ENCODE measurements around the gene MYADM. TPM values are rescaled to one million over a fixed set of nuclear protein-coding genes. Genes with fewer than 3 reads are reported as not detected.

Gene MYADM
- total RNA-seq, 4 donors from 2014 or later: 22.7 to 386 (median 77.4) TPM

DNA sequence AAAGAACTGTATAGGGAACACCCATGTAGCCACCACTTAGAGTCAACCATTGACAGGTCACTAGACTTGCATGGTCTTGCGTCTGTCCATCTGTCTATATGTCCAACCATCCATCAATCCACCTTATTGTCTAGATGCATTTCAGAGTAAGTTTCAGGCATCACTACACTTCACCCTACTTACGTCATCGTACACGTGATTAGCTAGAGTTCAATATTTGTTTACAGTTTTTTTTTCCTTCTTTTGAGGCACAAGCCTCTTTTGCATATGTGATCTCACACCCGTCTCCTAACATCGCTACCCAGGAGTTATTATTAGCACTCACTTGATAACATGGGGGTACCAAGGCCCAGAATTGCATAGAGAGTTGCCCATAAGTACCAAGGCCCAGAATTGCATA, 48.3 kb downstream of the MYADM start:
- TF ChIP-seq POLR2A (IDR thresholded peaks at IDR 0.05): no peak
- TF ChIP-seq, protein P1, sequence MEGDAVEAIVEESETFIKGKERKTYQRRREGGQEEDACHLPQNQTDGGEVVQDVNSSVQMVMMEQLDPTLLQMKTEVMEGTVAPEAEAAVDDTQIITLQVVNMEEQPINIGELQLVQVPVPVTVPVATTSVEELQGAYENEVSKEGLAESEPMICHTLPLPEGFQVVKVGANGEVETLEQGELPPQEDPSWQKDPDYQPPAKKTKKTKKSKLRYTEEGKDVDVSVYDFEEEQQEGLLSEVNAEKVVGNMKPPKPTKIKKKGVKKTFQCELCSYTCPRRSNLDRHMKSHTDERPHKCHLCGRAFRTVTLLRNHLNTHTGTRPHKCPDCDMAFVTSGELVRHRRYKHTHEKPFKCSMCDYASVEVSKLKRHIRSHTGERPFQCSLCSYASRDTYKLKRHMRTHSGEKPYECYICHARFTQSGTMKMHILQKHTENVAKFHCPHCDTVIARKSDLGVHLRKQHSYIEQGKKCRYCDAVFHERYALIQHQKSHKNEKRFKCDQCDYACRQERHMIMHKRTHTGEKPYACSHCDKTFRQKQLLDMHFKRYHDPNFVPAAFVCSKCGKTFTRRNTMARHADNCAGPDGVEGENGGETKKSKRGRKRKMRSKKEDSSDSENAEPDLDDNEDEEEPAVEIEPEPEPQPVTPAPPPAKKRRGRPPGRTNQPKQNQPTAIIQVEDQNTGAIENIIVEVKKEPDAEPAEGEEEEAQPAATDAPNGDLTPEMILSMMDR (IDR thresholded peaks at IDR 0.05): no peak
- no peaks in the 10 kb centered on the region for H3K4me1 ChIP-seq
- peaks cover 0 to 8% of the 10 kb centered on the region in 2 donors for H3K27me3 ChIP-seq
- DNase-seq: no peak
- no peak overlapping the region for H3K4me3 ChIP-seq
- intact Hi-C loops (cut with DNase I; ENCODE audit: low total_unique reads): no loop called here
- no peaks in the 10 kb centered on the region for H3K36me3 ChIP-seq
- no peak overlapping the region for H3K27ac ChIP-seq
- no peaks in the 10 kb centered on the region for H3K9me3 ChIP-seq

DNA sequence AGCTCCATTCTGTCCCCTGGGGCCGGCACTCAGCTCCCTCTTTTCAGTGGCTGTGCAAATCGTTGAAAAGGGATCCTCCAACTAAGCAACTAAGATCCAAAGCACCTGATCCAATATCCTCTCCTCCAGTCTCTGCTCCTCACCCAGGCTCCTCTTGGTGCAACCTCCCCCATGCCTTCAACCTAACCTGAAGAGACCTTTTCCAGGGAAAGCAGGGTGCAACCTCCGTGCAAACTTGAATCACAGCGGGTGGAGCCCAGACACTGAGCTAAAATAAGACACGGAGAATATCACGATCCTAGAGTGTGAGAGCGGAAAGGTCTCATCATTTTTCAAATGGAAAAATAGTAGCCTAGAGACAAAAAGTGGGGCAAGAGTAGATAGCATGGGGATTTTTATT, 49.7 kb downstream of the MYADM start:
- DNase-seq: no peak
- no peak overlapping the region for H3K4me3 ChIP-seq
- no peaks in the 10 kb centered on the region for H3K9me3 ChIP-seq
- TF ChIP-seq POLR2A (IDR thresholded peaks at IDR 0.05): no peak
- TF ChIP-seq, protein P1 (IDR thresholded peaks at IDR 0.05): no peak
- intact Hi-C loops (cut with DNase I; ENCODE audit: low total_unique reads): no loop called here
- no peaks in the 10 kb centered on the region for H3K36me3 ChIP-seq
- no peaks in the 10 kb centered on the region for H3K4me1 ChIP-seq
- H3K27ac ChIP-seq: no peak overlapping the region
- peaks cover 0 to 8% of the 10 kb centered on the region in 2 donors for H3K27me3 ChIP-seq

Other genes starting within 250 kb of the MYADM start
- gene DPRX, start 235.9 kb upstream of the MYADM start, total RNA-seq: not detected
- under 1 TPM in 3 of 4 donors, not detected in 1; 0.34 to 0.90 (median 0.59) TPM for gene NLRP12, start 43.6 kb upstream of the MYADM start, total RNA-seq
- gene PRKCG, start 14.3 kb downstream of the MYADM start, total RNA-seq: under 1 TPM in 1 of 4 donors, not detected in 3; 0.69 TPM
- gene CACNG7, start 41.4 kb downstream of the MYADM start, total RNA-seq: 1 to 10 TPM in 1 of 4 donors, not detected in 3; 1.0 TPM
- gene CACNG8, start 95.1 kb downstream of the MYADM start, total RNA-seq: under 1 TPM in 2 of 4 donors, not detected in 2; 0.21 to 0.24 TPM
- gene CACNG6, start 123.8 kb downstream of the MYADM start, total RNA-seq: 1 to 10 TPM in 1 of 4 donors, under 1 TPM in 1, not detected in 2; 0.55 to 1.7 TPM
- not detected for gene VSTM1, start 196.0 kb downstream of the MYADM start, total RNA-seq
- not detected for gene TARM1, start 213.5 kb downstream of the MYADM start, total RNA-seq
- gene OSCAR, start 232.9 kb downstream of the MYADM start, total RNA-seq: 1 to 10 TPM in 1 of 4 donors, under 1 TPM in 1, not detected in 2; 0.91 to 6.5 TPM
- 10 to 100 TPM in 1 of 4 donors, 1 to 10 TPM in 2, not detected in 1; 4.7 to 65.8 (median 5.5) TPM for gene NDUFA3, start 235.0 kb downstream of the MYADM start, total RNA-seq
- 10 to 100 TPM in 2 of 4 donors, 1 to 10 TPM in 1, under 1 TPM in 1; 0.88 to 37.1 (median 9.9) TPM for gene TFPT, start 247.8 kb downstream of the MYADM start, total RNA-seq
- gene PRPF31, start 247.9 kb downstream of the MYADM start, total RNA-seq: 10 to 100 TPM; 17.9 to 97.3 (median 52.6) TPM

Data from uterus (tissue), 4 donors.